HEK293T (cell line): Measurements from ENCODE around the gene COL6A3.

Experiments used
- FOXM1 ChIP-seq: fragments of 450-650 bp; IDR thresholded peaks from 2 replicates; pipeline ENCODE4 v1.6.1; 2017; ENCODE audit warnings: mild to moderate bottlenecking, borderline replicate concordance
- HDGF ChIP-seq: fragments of 450-650 bp; IDR thresholded peaks from 2 replicates; pipeline ENCODE4 v1.6.1; 2017; ENCODE audit warnings: antibody characterized with exemption, borderline replicate concordance
- L3MBTL2 ChIP-seq: fragments of 450-650 bp; conservative IDR thresholded peaks from 2 replicates; pipeline ENCODE4 v1.6.1; 2016; ENCODE audit warnings: mild to moderate bottlenecking
- LEF1 ChIP-seq: fragments of 450-650 bp; IDR thresholded peaks from 2 replicates; pipeline ENCODE4 v1.6.1; 2017; ENCODE audit warnings: mild to moderate bottlenecking, borderline replicate concordance
- NFRKB ChIP-seq: fragments of 450-650 bp; IDR thresholded peaks from 2 replicates; pipeline ENCODE4 v1.6.1; 2016; ENCODE audit warnings: mild to moderate bottlenecking, moderate library complexity
- TARDBP ChIP-seq: fragments of 450-650 bp; IDR thresholded peaks from 2 replicates; pipeline ENCODE4 v1.6.1; 2016
- TF ChIP-seq, protein P1 (sequence below): fragments of 450-650 bp; IDR thresholded peaks from 2 replicates; pipeline ENCODE4 v1.6.1; 2016

DNA sequence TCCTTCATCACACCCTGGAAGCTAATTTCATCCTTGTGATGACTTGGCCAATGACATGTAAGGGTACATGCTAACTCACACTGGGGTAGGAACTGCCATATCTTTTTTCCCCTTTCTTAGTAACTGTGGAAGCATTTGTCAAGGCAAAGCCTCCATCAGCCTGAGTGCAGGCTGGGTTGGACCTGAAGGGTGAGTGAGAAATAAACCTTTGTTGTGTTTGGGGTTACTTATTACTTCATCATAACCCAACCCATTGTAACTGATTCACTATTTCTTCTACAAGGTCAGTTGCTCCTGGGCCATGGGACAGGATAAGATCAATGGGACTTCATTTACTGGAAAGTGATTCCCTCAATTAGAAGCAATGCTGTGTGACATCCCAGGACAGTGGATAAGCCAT, 108.4 kb downstream of the COL6A3 start:
- TF ChIP-seq LEF1 (no peak), TARDBP (no peak), HDGF (no peak), FOXM1 (no peak), L3MBTL2 (no peak), NFRKB (no peak)
- TF ChIP-seq, protein P1, sequence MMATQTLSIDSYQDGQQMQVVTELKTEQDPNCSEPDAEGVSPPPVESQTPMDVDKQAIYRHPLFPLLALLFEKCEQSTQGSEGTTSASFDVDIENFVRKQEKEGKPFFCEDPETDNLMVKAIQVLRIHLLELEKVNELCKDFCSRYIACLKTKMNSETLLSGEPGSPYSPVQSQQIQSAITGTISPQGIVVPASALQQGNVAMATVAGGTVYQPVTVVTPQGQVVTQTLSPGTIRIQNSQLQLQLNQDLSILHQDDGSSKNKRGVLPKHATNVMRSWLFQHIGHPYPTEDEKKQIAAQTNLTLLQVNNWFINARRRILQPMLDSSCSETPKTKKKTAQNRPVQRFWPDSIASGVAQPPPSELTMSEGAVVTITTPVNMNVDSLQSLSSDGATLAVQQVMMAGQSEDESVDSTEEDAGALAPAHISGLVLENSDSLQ = no peak
